Lung (tissue), 12 donors: Measurements from ENCODE around the gene NDUFS8. TPM values are rescaled to one million over a fixed set of nuclear protein-coding genes. Genes with fewer than 3 reads are reported as not detected.

ENCODE experiments used
- ATAC-seq: fragments of 200-7000 bp; cut with Tn5 transposase; one replicate; pipeline ENCODE4 v1.9.1; 2020; ENCODE audit warnings: moderate number of reproducible peaks; ENCODE audit not compliant: insufficient read depth, low FRiP score
- DNase-seq, 3 donors: peaks; one replicate each; pipeline ENCODE4 v3.0.0-alpha.2; 2013 to 2017
- H3K27ac ChIP-seq, 2 donors: one replicate each; pipeline ENCODE4 v1.5.1; 2013; ENCODE audit warnings: mild to moderate bottlenecking in 2 of 2, moderate library complexity in 2 of 2, control low read depth in 1 of 2, inconsistent platforms in 1 of 2, low read depth in 1 of 2, low read length in 1 of 2
- H3K27me3 ChIP-seq, 3 donors: one replicate each; pipeline ENCODE4 v1.5.1; 2013; ENCODE audit warnings: low read length in 2 of 3; ENCODE audit not compliant: control insufficient read depth in 3 of 3, insufficient read depth in 3 of 3
- H3K36me3 ChIP-seq, 4 donors: one replicate each; pipeline ENCODE4 v1.5.1; 2013; ENCODE audit warnings: low read length in 4 of 4, mild to moderate bottlenecking in 1 of 4, moderate library complexity in 1 of 4; ENCODE audit not compliant: control insufficient read depth in 4 of 4, insufficient read depth in 4 of 4
- H3K4me1 ChIP-seq, 5 donors: one replicate each; pipeline ENCODE4 v1.5.1; 2013; ENCODE audit warnings: low read length in 5 of 5, mild to moderate bottlenecking in 2 of 5, moderate library complexity in 1 of 5; ENCODE audit not compliant: control insufficient read depth in 5 of 5, insufficient read depth in 5 of 5
- H3K4me3 ChIP-seq: one replicate; pipeline ENCODE4 v1.5.1; 2013; ENCODE audit warnings: mild to moderate bottlenecking, control low read depth, moderate library complexity
- H3K9ac ChIP-seq, 2 donors: one replicate each; pipeline ENCODE4 v1.5.1; 2013; ENCODE audit warnings: low read length in 2 of 2, control low read depth in 1 of 2; ENCODE audit not compliant: insufficient read depth in 1 of 2
- H3K9me3 ChIP-seq, 4 donors: one replicate each; pipeline ENCODE4 v1.5.1; 2013; ENCODE audit warnings: low read length in 3 of 4, mild to moderate bottlenecking in 1 of 4, moderate library complexity in 1 of 4; ENCODE audit not compliant: control insufficient read depth in 4 of 4, insufficient read depth in 3 of 4
- WGBS, 2 donors: extraction: QIAGEN DNeasy Blood & Tissue Kit; methylation state at CpG; one replicate each; pipeline ENCODE4 v1.1.7; 2013; 5-methylcytosine and 5-hydroxymethylcytosine counted together
- polyA plus RNA-seq, 2 donors: library from polyadenylated mRNA; stranded (reverse); fragments of 200-250 nt; gene quantifications; one replicate each; pipeline ENCODE4 v1.2.1, GENCODE V29; 2013
- total RNA-seq, 2 donors: library from RNA; depleted of rRNA in 1 of 2; stranded (reverse); fragments of >200 nt in 1 of 2; gene quantifications; one replicate each; pipeline ENCODE4 v1.2.1, GENCODE V29; 2014 to 2021
- TF ChIP-seq, protein P1 (sequence below): IDR thresholded peaks from 2 replicates; pipeline ENCODE4 v1.5.1; 2012; ENCODE audit warnings: mild to moderate bottlenecking; ENCODE audit errors: control extremely low read depth, extremely low read depth
- donor health status: control.
- donor health status: control.
- donor health status: Bipolar disorder and iron deficiency.
- donor health status: healthy.
- donor health status: DM: yes; HTN: yes; CAD: no.

The NDUFS8 gene
- total and polyA plus RNA-seq, 4 donors: 57.8 to 180 (median 145) TPM

DNA sequence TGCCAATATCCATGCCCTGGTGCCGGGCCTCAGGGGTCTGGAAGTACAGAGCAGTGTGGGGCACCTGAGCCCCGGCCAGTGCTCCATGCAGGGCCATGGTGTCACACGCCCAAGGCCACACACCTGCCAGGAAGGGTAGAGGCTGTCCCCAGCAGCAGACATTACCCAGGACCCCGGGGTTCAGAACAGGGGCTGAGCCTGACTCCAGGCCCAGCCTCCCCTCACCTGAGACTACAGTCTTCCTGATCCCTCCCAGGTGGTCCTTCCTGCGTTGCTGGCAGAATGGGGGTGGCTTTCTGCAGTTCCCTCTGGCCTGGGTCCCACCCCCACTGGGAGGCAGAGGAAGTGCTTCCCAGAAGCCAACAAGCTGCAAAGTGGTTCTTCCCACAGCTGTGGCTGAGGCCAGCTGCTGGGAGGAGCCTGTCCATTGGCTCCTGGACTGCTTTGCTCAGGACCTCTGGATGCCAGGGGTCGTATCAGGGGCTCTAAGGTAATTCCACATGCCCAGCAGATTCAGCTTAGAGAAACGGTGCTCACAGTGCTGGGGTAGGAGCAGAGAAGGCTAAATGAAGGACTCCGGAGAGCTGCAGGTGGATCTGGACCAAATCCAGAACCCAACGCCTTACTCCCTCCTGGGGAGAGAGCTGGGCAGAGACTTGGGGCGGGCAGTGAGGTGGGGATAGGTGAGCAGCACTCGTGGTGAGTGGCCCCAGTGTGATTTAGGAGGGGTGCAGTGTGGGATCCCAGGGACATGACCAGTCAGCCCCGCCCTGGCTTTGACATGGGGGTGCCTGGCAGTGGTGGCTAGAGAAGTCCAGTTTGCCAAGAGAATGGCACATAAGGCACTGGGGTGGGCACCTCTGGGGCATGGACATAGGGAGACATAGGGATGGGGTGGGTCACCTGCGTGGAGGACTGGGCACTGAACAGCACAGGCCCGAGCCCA is 21.0 kb downstream of the NDUFS8 start:
- H3K9me3 ChIP-seq: no peaks in the 10 kb centered on the region
- H3K4me1 ChIP-seq: peaks cover 0 to 9% (median 0%) of the 10 kb centered on the region in 5 donors
- H3K9ac ChIP-seq: no peak overlapping the region
- DNase-seq (no peak), ATAC-seq (no peak)
- H3K4me3 ChIP-seq: no peak overlapping the region
- WGBS, 2 donors: 84 to 89% methylated on average over 14 of the region's 14 CpGs
- no peaks in the 10 kb centered on the region for H3K27me3 ChIP-seq
- TF ChIP-seq, protein P1, sequence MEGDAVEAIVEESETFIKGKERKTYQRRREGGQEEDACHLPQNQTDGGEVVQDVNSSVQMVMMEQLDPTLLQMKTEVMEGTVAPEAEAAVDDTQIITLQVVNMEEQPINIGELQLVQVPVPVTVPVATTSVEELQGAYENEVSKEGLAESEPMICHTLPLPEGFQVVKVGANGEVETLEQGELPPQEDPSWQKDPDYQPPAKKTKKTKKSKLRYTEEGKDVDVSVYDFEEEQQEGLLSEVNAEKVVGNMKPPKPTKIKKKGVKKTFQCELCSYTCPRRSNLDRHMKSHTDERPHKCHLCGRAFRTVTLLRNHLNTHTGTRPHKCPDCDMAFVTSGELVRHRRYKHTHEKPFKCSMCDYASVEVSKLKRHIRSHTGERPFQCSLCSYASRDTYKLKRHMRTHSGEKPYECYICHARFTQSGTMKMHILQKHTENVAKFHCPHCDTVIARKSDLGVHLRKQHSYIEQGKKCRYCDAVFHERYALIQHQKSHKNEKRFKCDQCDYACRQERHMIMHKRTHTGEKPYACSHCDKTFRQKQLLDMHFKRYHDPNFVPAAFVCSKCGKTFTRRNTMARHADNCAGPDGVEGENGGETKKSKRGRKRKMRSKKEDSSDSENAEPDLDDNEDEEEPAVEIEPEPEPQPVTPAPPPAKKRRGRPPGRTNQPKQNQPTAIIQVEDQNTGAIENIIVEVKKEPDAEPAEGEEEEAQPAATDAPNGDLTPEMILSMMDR: no peak
- no peak overlapping the region for H3K27ac ChIP-seq
- H3K36me3 ChIP-seq: peaks cover 0 to 59% (median 2%) of the 10 kb centered on the region in 4 donors

DNA sequence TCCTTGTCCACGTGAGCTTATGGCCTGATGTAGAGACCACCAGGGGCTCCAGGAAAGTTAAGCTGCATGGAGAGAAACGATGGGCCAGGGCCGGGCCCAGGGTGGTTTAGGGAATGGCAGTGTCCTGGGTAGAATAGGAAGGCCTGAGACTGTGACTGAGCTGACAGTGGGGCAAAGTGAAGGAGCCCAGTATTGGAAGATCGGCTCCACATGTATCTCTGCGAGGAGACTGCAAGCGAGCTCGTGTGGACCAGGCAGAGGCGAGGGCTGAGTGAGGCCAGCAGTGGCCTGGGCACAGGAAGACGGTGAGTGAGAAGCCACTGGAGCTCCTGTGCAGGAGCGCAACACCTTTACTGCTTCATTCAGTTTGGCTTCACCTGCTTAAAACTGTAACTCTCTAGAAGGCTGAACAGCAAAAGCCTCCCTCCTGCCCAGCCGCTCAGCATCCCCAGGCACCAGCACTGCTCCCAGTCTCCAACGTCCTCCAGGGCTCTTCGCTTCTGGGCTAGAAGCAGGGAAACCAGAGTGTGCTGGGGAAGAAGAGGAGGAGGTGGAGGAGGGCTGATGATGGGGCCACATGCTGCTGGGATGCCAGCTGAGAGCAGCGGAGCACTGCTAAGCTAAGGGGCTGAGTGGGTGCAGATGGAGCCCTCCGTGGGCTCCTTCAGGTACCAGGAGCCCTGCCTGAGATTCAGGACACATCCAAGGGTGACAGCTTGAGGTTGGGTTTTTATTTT is 21.8 kb downstream of the NDUFS8 start:
- Histone ChIP-seq H3K4me3 (no peak overlapping the region), H3K27ac (no peak overlapping the region), H3K4me1 (peaks cover 0 to 8% (median 0%) of the 10 kb centered on the region in 5 donors), H3K9ac (no peak overlapping the region), H3K36me3 (peaks cover 0 to 57% (median 2%) of the 10 kb centered on the region in 4 donors), H3K27me3 (no peaks in the 10 kb centered on the region), H3K9me3 (no peaks in the 10 kb centered on the region)
- 92 to 93% methylated on average over 15 of the region's 15 CpGs for WGBS, 2 donors
- DNase-seq: no peak
- TF ChIP-seq, protein P1: no peak
- ATAC-seq: no peak

DNA sequence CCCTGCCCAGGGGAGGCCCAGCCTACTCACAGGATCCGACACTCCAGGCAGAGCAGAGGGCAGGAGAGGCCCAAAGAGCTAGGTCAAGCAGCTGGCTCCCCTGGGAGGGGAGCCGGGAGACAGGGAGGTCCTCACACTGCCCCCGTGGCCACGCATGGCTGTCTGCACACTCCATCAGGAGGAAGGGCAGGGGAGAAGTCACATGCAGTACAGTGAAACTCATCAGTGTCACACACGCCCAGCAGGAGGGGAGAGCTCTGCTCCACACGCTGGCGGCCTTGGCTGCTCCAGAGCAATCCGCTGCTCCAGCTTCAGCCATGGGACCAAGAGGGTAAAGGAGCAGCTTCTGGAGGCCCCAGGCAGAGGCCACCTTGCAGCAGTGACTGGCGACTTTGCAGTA is 22.6 kb downstream of the NDUFS8 start:
- no peak for ATAC-seq
- H3K27ac ChIP-seq: no peak overlapping the region

More for the DNA sequence above, 22.6 kb downstream of the NDUFS8 start:
- no peak for DNase-seq
- Histone ChIP-seq H3K36me3 (peaks cover 0 to 53% (median 3%) of the 10 kb centered on the region in 4 donors), H3K27me3 (no peaks in the 10 kb centered on the region), H3K4me1 (no peaks in the 10 kb centered on the region), H3K4me3 (no peak overlapping the region), H3K9me3 (no peaks in the 10 kb centered on the region), H3K9ac (no peak overlapping the region)
- 81 to 83% methylated on average over 9 of the region's 9 CpGs for WGBS, 2 donors
- TF ChIP-seq, protein P1: no peak
